HG03571 (cell line): Measurements from ENCODE around the gene MDFI.

ENCODE experiments used
- ATAC-seq: cut with Tn5 transposase; IDR thresholded peaks from one replicate; pipeline ENCODE4 v1.9.1; 2021; ENCODE audit not compliant: unreplicated experiment

The MDFI gene

DNA sequence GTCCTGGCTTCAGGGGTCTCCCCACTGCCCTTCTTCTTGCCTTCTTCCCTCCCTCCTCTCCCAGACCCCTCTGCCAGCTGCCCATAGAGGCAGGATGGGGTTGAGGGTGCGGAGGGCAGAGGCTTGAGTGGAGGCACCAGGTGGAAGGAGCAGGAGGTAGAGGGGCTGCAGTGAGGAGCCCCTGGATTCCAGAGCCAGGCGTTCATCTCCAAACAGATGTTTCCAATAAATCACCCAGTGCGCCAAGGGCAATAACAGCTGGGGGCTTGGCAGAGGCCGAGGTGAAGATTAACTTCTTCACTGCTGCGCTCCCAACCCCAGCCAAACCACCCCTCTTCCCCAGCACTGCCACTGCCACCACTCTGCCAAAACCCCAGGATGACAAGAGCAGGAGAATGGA is 10.7 kb downstream of the MDFI start:
- ATAC-seq: no peak

DNA sequence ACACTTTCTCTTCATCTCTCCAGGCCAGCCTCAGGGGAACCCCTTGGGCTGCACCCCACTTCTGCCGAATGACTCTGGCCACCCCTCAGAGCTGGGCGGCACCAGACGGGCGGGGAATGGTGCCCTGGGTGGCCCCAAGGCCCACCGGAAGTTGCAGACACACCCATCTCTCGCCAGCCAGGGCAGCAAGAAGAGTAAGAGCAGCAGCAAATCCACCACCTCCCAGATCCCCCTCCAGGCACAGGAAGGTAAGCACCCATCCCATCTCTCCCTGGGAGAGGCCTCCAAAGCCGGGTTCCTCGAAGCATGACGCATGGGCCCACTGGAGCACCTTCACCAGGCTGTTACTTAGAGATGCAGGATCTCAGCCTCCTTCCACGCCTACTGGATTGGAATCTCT is 11.3 kb downstream of the MDFI start:
- ATAC-seq: no peak

DNA sequence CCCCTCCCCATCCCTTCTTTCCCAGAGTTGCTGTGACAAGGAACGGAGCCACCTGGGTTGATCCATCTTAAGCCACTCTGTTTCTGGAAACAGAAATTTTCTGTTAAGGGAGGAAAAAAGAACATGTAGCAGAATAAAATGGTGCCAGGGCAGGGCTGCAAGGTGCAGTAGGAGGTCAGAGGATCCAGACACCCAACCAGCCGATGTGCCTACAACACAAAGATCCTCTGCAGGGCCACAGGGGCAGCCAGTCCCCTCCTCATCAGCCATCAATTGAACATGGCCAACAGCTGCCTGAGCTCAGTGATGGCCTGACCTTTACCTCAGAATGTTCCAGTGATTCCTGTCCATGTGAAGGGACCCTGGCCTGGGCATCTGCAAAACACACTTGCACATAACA is 11.9 kb downstream of the MDFI start:
- no peak for ATAC-seq

DNA sequence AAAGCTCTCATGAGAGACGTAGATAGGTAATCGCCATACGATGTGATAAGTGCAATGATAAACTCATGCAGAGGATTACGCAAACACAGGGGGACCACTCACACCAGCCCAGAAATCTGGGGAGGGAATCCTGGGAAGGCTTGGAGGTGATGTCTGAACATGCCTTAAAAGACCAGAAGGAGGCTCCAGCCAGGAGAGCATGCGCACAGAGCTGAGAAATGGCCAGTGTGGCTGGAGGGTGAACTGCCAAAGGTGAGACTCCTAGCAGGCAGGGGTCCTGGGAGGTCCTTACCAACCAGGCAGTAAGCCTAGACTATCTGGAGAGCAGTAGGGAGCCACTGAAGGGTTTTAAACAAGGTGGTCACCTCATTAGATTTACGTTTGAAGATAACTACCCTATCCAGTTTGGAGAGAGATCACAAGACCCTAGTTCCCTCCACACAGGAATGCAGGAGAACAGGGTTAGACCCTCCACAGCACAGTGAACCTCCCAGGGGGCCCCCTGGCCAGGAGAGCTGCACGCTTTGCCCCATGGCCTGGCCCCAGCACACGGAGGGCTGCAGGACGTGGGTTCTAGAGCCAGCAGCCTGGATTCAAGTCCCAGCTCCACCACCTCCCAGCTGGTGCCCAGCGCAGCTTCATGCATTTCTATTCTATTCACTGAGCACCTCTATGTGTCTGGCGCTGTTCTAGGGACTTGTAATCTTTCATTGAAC is 13.1 kb downstream of the MDFI start:
- no peak for ATAC-seq

DNA sequence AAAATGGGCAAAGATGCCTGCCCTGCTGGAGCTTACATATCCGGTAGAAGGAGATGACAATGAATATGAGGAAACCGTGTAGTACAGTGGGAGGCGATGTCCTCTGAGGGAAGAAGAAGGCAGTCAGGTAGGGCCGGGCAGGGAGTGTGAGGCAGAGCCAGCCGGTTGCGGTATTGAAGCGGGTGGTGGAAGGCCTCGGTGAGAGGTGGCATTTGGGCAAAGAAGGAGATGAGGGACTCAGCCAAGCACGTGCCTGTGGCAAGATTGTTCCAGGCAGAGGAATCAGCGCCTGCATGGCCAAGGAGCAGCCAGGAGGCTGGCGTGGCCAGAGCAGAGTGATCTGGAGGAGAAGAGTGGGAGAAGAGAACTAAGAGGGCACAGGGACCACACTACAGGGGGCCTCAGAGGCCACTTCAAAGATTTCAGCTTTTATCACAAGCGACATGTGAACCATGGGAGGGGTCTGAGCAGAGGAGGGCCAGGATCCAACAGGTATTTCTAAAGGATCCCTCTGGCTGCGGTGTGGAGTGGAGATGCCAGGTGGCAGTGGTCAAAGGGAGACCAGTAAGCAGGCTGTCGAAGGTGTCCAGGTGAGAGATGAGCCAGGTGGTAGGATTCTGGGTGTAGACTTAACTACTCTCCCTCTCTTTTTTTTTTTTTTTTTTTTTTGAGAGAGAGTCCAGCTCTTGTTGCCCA is 13.8 kb downstream of the MDFI start:
- ATAC-seq: no peak

DNA sequence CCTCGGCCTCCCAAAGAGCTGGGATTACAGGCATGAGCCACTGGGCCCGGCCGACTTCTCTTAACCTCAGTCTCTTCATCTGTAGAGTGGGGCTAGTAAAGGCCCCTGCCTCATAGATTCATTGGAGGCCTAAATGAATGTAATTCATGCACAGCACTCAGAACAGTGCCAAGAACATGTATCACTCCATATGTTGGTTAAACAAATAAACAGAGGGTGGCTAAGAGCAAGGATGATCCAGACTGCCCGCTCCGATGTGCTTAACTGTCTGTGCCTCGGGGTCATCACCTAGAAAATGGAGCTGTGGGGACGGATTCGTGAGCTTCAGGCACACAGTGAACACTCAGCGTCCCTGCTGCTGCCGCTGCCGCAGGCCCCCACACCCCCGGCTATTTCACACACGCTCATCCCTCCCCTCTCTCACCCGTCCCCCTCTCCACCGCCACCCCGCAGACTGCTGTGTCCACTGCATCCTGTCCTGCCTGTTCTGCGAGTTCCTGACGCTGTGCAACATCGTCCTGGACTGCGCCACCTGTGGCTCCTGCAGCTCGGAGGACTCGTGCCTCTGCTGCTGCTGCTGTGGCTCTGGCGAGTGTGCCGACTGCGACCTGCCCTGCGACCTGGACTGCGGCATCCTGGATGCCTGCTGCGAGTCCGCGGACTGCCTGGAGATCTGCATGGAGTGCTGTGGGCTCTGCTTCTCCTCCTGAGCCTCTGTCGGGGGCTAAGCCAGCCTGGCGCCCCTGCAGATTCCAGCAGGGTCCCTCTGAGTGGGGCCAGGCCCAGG is 14.8 kb downstream of the MDFI start:
- ATAC-seq: no peak

DNA sequence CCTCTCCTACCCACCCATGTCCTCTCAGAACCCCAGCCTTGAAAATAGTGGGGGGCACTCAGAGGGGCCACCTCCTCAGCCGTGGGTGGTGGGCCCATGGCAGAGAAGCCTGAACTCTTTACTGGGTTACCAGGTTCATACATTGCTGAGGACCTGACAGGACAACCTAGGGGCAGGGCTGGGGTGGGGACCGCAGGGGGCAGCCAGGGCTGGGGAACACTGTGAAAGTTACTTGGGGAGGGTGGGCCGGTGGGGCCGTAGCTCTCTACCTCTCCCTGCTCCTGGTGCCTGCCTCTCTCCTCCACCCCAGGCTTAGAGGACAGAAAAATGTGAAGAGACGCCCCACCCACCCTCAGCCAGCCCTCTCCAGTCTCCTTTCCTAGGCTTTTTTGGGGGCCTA is 15.4 kb downstream of the MDFI start:
- no peak for ATAC-seq

DNA sequence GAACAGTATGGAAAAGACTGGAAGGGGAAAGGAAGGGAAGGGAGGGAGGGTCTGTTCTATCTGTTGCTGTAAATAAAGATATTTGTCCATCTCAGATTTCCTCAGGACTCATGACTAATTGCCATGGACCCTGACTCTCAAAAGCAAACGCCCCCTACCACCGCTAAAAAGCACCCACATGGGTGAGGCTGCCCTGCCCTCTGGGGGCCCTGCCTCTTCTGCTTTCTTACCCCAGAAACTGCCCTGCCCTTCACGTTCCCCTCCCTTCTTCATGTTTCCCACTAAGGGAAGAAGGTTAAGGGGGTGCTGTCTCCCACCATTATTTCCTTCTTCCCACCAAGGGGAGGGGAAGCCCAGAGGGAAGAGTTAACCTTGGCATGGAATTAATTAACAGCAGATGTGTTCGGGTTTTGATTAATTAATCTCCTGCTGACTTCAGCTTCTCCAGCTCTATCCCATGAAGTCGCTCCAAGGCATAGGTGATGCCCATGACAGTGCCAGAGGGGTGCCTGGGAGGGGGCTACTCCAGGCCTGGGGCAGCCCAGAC is 16.0 kb downstream of the MDFI start:
- no peak for ATAC-seq

DNA sequence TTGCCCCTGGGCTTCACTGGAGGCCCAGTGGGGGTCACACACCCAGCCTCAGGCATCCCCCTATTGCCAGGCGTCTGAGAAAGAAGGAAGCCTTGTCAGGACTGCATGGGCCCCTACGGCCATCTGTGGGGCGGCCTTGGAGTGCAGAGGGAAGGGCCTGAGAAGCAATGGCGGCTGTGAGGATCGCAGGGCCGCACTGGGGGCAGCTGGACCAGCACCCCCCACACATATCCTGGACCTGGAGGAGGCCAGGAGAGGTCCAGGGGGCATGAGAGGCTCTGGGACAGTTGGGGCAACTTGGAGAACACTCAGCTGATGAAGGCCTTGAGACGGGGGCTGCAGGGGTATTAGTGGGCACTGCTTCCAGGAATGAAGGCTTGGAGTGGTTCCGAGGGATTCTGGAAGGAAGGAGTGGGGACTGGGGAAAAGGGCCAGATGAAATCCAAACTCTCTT is 16.5 kb downstream of the MDFI start:
- ATAC-seq: no peak

DNA sequence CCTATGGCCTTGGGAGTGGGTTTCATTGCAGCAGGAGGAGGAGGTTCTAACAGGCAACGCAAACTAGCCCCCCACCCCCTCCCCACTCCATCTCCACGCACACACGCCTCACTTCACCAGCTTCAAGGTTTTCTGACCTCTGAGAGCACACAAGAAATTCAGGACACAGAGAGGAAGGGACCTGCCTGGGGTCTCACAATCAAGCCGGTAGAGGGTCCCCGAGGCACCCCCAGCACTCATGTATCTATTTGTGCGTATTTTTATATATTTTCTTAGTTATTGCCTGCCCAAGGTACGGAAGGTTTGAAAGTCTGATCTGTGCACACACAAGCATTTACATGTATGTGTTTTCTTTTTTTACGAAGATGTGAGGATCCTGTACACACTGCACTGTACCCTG is 16.9 kb downstream of the MDFI start:
- ATAC-seq: no peak

DNA sequence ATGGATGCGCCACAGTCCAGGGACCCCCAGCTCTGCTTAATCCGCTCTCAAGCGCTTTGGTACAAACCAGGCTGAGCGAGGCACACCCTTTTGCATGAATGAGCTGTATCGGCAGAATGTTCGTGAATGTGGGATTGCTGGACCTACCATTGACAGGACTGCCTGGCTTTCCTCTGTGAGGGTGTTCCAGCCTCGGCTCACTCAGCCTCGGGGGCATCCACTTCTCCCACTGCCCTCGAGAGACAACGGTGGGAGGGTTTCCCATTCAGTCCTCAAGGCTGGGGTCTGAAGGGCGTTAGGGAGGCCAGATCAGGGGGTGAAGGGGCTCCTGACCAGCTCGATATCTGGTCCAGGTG is 17.4 kb downstream of the MDFI start:
- no peak for ATAC-seq

DNA sequence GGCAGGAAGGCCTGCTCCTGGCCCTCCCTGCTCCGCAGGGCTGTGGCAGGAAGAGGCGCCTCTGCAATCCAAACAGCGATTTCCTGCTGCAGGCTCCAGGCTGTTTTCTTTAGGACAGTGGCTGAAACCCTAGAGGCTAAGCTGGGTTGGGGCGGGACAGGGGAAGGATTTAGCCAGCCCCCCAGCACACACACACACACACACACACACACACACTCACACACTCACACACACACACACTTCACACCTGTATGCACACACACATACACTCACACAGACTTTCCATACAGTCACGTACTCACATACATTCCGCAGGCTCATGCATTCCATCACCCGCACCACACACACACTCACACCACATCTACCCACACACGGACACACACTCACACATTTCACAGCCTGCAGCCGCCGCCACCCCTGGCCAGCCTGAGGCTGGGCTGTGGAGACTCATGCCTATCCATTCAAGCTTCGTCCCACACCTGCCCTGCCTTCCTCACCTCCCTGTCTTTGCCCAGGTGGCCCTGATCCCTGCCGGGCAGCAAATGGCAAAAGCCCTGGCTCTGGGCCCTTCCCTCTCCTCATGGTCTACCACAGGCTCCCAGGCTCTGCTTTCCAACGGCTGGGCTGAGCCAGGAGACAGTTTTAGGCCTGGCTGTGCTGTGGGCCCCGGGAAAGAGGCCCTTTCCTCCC is 17.9 kb downstream of the MDFI start:
- ATAC-seq: no peak

DNA sequence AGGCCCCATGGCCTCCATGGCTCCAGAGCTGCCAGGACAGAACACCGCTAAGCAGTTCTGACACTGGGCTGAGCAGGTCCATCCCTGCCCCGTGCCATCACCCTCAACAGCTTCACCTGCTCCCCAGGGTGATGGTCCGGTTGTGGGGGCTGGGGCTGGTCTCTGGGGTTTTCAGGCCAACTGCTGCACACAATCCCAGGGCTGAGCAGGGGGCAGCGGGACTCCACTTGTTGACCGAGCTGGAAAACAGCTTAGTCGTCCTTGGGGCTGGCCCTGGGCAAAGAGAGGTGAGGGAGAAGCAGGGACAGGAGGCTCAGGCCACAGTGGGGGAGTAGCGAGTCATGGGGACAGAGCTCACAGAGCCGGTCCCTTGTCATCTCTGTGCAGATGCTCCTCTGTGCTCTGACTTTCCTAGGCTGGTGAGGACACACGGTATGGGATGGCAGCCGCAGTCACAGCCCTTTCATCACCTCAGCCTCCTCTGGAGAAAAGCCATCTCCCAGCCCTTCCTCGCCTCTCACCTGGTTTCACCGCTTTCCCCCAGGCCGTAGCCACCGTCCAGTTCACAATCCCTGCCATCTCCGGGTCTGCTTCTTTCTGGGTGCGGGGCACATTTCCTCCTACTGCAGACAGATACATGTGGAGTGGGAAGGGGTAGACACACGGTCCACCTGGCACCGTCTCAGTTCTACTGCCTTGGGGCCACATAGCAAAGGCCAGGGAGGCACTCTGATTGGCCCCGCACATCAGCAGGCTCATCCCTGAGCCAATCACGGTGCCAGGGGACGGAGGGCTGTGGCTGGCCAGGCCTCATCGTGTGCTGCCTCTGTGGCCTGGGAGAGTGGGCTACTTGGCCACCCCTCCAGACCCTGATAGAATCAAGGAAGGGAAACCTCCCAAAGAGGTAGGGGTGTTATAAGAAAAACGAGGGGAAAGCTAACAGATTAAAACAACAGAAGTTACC is 19.1 kb downstream of the MDFI start:
- no peak for ATAC-seq

DNA sequence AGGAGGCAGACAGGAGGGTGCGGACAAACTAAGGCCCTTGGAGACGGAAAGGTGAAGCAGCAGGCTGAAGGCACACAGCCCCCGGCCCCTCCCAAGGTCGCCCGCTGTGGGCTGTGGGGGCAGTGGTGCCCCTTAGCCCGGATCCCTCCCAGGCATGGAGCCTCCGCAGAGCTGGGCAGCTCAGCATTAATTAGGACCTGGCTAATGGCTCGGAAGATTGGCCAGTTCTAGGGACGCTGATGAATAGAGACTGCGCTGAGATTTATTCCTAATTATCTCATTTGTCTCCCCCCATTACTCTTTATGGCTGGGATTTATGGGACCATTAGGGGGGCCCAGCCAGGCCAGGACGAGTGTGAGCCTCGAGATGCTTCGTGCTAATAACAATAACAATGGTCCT is 20.4 kb downstream of the MDFI start:
- ATAC-seq: no peak

DNA sequence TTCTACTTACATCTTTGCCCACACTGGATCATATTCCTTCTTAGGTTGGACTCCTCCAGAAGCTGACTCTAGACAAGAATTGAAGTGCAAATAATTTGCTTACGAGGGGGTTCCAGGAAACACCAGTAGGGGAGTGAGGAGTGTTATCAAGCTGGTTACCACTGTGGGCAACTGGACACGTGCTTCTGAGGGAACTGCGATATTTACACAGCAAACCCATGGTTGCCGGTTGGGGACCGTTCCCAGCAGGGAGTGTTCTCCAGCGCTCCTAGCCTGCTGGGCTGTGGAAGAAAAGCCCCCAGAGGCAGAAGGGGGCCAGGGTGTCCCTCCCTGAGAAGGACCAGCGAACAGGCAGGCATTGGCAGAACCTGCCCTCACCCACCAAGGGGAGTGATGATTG is 21.7 kb downstream of the MDFI start:
- ATAC-seq: no peak

DNA sequence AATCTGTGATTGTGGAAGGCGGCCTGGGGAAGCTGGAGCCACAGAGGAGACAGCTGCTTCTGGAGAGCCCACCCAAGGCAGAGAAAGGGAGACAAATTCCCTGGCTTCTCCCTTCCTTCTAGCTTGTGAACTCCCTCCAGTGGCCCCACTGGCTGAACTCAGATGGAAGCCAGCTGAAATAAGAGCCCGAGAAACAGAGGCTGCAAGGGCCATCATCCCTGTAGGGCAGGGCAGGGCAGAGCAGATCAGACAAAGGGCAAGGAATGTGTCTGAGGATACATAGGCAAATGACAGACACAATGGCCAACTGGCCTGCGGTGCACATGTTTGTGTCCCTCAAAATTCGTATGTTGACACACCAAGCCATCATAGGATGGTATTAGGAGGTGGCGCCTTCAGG is 25.3 kb downstream of the MDFI start:
- ATAC-seq: no peak

DNA sequence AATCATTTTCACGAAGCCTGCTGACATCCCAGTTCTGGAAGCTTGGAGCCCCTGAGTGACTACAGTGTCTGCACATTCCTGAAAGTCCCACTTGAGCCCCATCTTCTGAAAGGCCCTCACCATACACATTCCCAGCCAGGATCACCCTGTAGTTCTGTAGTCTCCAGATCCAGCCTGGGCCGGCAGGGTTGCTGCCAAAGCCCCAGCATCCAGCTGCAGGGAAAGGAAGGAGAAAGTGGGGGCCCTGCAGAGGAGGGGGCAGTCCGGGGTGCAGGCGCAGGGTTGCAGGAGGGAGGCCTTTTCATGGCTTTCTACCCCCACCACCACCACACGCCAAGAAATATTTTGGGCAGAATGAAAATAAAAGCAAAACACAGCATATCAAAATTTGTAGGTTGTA is 26.0 kb downstream of the MDFI start:
- no peak for ATAC-seq

DNA sequence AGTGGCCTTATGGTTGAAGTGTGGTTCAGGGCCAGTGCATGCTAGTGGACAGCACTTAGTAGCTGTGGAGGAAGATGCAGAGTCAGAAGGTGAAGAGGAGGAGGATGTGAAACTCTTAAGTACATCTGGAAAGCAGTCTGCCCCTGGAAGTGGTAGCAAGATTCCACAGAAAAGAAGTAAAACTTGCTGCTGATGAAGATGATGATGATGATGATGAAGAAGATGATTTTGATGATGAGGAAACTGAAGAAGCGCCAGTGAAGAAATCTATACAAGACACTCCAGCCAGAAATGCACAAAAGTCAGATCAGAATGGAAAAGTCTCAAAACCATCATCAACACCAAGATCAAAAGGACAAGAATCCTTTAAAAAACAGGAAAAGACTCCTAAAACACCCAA is 28.9 kb downstream of the MDFI start:
- ATAC-seq: no peak

DNA sequence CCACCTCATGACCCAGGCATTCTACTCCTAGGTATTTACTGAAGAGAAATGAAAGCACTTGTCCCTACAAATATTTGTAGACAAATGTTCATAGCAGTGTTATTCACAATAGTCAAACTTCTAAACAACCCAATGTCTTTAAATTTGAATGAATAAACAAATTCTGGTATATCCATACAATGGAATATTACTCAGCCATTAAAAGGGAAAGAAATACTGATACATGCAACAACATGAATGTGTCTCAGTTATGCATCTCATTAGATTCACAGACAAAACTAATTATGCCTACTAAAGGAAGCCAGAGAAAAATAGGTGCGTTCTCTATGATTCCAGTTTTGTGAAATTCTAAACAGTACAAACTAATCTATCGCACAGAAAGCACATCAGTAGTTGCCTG is 30.7 kb downstream of the MDFI start:
- no peak for ATAC-seq

DNA sequence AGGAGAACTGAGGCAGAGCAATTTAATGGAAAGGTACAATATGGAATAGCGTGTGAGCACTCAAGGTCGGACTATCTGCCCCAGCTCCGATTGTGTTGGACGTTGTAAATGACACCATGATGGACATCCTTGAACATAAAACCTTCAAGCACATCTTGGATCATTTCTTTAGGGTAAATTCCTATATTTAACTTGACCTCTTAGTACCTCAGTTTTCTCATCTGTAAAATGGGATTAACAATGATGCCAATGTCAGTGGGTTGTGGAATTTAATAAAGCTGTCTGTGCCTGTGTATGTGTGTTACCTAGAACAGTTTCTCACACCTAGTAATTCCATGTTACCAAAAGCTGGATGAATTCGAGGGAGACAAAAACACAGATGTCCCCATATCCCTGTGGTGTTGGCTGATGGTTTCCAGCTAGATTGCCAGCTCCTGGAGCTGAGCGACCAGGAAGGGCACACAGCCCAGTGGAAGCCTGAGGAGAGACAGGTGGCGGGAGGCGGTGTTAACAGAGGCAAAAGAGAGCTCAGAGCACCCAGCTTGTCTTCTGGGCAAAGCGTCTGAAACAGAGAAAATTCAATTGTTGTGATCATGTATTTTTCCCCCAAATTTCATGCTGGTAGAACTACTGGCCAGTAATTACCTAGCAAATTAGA is 32.6 kb downstream of the MDFI start:
- no peak for ATAC-seq
